G401 (cell line): ENCODE data around the gene CSMD2. TPM values are rescaled to one million over a fixed set of nuclear protein-coding genes. Genes with fewer than 3 reads are reported as not detected.

Source experiments
- DNase-seq: peaks from one replicate; pipeline ENCODE4 v3.0.0-alpha.2; 2015; ENCODE audit warnings: low spot score
- in situ Hi-C: cut with HindIII; loops from 2 replicates; pipeline ENCODE4 v1.10.0; 2016; ENCODE audit warnings: low sequenced_read_pairs, mixed read lengths
- total RNA-seq: library from RNA; depleted of rRNA; stranded (reverse); fragments of >200 nt; shearing (Covaris generic); gene quantifications from 2 replicates; pipeline ENCODE4 v1.2.3, GENCODE V29; 2014

CSMD2 gene
- total RNA-seq, 1 experiment from 2014 or later: not detected

- in situ Hi-C loops: no loop called here
Observed at GRCh38 chr1:33753087-33753856, 411.8 kb downstream of the CSMD2 start.

DNA sequence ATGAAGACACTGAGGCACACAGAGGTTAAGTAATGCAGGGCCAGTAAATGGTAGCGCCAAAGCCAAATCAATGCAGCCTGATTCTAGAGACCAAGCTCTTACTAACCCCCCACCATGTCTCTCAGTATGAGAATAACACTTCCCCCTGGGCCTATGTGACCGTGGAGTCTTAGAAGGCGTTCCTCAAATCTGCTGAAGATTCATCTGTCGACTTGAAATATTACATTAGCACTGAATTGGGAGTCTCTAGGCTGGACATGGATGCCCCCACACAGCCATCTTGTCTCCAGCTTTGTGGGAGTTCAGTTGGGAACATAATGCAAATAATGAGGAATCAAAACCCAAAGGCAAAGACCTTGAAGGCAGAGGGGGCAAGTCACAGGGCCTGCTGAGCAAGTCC lies 419.1 kb downstream of the CSMD2 start:
- in situ Hi-C loops: no loop called here
- DNase-seq: no peak

More at GRCh38 chr1:33753087-33753856, 411.8 kb downstream of the CSMD2 start:
- DNase-seq: no peak

- DNase-seq: no peak
- in situ Hi-C loops: no loop called here
Observed at GRCh38 chr1:33743221-33743998, 421.6 kb downstream of the CSMD2 start.

DNA sequence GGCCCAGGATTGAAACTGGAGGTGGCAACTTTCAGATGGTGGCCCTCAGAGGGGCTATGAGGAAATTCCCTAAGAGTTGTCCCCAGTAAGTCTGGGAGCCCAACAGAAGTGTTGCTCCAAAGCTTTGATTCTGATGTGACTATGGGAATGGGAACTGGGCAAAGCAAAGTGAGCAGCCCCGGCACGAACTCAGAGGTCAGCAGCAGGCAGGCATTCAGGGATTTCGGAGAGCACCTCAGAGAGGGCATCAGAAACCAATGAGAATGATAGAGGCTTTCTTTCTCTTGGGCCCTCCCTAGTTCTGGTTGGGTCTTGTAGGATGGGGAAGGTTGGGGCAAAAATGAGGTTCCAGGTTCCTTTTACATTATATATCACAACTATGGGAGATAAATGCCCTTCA lies 422.4 kb downstream of the CSMD2 start:
- no peak for DNase-seq

GRCh38 chr1:33741749-33742148 lies 423.3 kb downstream of the CSMD2 start:
- DNase-seq: no peak
- in situ Hi-C loops: no loop called here

More for the DNA sequence above, 422.4 kb downstream of the CSMD2 start:
- in situ Hi-C loops: no loop called here

DNA sequence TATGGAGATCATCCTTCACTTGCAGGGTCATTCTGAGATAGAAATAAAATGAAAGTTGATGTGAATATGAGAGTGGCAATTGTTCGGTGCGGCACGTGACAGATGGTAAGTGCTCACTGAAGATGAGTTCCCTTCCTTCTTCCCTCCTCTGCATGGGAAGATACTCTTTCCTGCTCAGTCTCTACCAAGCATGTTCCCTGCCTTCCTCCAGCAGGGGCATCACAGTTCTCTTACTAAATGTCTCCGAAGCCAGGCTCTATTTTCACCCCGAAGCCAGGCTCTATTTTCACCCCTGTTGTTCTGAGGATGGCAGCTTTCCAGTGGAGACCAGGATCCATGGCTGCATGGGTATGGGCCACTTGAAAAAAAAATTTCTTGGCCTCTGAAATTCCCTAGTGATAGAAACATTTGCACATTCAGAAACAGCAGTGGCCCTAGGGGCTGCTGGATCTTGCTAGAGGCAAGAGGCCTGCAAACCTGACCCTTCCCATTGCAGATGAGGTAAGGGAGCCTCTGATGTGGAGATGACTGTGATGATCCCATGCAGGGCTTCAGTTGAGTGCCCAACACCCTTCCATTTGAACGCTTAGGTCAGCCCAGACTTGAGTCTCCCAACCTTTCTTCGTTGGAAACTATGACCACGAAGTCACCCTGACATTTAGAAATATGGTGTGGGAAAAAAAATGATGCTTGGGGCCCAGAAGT lies 424.8 kb downstream of the CSMD2 start:
- no peak for DNase-seq
- in situ Hi-C loops: no loop called here

GRCh38 chr1:33738976-33739375 lies 426.1 kb downstream of the CSMD2 start:
- in situ Hi-C loops: no loop called here

GRCh38 chr1:33738536-33738935 lies 426.5 kb downstream of the CSMD2 start:
- DNase-seq: no peak
- in situ Hi-C loops: no loop called here

More at GRCh38 chr1:33738976-33739375, 426.1 kb downstream of the CSMD2 start:
- DNase-seq: no peak

DNA sequence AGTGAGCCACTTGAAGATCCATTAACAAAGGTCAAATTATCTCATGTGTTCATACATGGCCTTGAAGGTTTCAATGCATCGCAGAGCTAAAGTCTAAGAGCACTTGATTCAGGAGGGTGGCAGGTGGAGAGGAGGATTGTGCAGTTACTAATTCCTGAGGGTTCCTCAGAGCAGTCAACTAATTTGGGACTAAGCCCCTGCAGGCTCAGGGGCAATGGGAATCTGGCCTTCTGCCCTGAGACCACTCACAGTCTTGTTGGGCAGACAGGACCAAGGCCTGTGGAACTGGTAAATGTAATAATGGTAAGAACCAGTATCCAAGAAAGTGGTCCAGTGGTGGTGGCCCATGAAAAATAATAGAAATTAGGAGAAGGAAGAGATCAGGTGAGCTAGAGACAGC lies 428.5 kb downstream of the CSMD2 start:
- in situ Hi-C loops: no loop called here
- DNase-seq: no peak

GRCh38 chr1:33735624-33736023 lies 429.4 kb downstream of the CSMD2 start:
- in situ Hi-C loops: no loop called here
- peak; percentile 51 for DNase-seq

DNA sequence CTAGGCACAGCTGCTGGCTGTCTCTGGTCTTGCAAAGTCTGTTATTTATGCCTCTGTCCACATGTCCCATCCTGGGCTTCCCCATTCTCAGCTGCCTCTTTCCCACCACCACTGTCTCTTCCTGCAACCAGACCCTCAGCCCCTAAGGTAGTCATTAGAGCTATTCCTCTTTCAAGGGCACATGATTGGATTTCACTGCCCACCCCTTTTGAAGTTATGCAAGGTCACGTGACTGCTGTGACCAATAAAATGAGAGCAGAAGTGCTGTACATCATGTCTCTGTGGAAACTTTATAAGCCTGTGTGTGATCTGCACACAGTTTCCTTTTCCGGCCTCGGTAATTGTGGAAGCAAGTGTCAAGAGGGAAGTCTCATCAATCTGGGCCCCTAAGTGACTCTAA lies 437.7 kb downstream of the CSMD2 start:
- DNase-seq: no peak
- in situ Hi-C loops: no loop called here

DNA sequence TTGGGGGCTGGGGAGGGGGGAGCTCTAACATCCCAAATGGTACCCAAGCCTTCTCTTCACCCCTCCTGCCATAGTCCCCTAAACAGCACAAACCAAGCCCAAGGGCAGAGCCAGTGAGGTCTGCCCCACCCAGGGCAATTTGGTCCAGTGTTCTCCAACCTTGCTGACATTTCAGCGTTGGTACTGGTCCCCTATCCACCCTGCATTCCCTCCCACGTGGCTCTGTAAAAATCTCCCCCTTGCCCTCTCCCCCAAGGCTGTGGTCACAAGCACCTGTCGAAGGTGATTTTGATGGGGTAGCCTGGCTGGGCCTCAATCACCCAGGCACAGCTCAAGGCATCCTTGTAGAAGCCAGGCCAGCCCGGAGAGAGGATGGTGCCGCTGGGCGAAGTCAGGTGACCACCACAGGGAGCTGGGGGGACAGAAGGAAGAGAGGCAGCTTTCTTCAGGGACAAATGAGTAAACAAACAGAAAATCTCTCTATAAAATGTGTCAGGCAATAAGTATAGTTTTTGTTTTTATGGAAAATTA lies 438.7 kb downstream of the CSMD2 start:
- no peak for DNase-seq
- in situ Hi-C loops: no loop called here

GRCh38 chr1:33725556-33726160 lies 439.4 kb downstream of the CSMD2 start:
- no peak for DNase-seq
- in situ Hi-C loops: no loop called here

GRCh38 chr1:33725037-33725436 lies 440.0 kb downstream of the CSMD2 start:
- in situ Hi-C loops: no loop called here

DNA sequence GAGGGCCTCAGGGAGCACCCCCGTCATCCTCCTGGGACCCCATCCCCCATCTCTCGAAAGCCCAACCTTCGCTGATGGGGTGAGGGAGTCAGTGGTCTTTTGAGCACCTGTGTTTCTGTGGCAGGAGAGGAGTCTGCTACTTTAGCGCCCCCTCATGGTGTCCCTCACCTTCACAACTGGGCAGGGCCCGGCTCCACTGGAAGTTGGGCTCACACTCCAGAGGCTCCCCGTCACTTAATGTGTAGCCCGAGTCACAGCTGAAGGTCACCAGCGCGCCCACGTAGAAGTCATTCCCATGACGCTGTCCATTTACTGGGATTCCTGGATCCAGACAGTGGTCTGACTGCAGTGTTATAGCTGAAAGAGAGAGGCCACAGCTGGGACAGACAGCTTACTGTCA lies 440.7 kb downstream of the CSMD2 start:
- no peak for DNase-seq
- in situ Hi-C loops: no loop called here

More at GRCh38 chr1:33725037-33725436, 440.0 kb downstream of the CSMD2 start:
- no peak for DNase-seq

- no peak for DNase-seq
- in situ Hi-C loops: no loop called here
Observed at GRCh38 chr1:33723251-33723650, 441.8 kb downstream of the CSMD2 start.

GRCh38 chr1:33721301-33721815 lies 443.7 kb downstream of the CSMD2 start:
- in situ Hi-C loops: no loop called here
- no peak for DNase-seq

DNA sequence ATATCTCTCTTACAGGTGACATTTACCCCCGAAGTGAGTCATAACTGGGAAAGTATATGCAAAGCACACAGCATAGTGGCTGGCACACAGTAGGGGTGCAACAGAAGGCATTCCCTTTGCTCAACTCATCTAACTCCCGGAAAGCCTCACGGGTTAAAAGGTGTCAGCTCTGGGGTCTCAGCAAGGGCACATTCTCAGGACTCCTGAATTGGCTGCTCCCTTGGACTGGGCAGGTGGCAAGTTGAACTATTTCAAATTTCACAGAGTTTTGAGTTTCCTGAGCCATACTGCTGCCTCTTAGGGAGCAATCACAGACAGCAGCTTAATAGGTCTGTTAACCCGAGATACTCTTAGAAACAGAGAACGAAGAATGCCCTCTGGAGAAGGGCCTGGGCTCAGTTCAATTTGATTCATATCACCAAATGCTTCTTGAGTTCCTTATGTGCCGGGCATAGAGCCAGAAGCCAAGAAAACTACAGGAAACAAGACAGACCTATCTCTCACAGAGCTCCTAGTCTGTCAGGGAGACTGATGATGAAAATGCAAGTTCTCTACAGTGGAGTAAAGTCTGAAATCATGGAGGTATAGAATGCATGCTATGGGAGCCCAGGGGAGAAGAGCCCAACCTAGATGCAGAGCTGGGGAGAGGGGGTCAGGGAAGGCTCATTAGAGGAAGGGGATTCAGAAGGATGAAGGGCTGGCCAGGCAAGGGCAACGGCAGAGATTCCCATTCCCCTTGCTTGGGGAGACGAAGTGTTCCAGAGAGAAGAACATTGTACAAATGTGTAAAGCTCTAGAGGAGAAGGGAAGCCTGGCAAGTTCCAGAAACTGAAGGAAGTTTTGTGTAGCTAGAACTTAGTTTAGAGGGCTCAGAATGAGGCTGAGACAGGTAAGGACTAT lies 445.0 kb downstream of the CSMD2 start:
- in situ Hi-C loops: no loop called here
- DNase-seq: peak; percentile 14
